Glutamatergic neuron (in vitro differentiated cells): Measurements from ENCODE around the gene ZNF385A. TPM values are rescaled to one million over a fixed set of nuclear protein-coding genes. Genes with fewer than 3 reads are reported as not detected.

ENCODE experiments used
- DNase-seq: peaks from one replicate; pipeline ENCODE4 v3.0.0; 2022
- H3K27ac Mint-ChIP-seq: one replicate; pipeline ENCODE4 v1.8.0; 2020; ENCODE audit warnings: mild to moderate bottlenecking, mixed read lengths, inconsistent platforms; ENCODE audit not compliant: unreplicated experiment
- H3K27me3 Mint-ChIP-seq: one replicate; pipeline ENCODE4 v1.8.0; 2020; ENCODE audit warnings: mild to moderate bottlenecking, moderate library complexity, mixed read lengths, inconsistent platforms; ENCODE audit not compliant: unreplicated experiment
- H3K36me3 Mint-ChIP-seq: one replicate; pipeline ENCODE4 v1.8.0; 2020; ENCODE audit warnings: mild to moderate bottlenecking, mixed read lengths, inconsistent platforms; ENCODE audit not compliant: unreplicated experiment
- H3K4me1 Mint-ChIP-seq: one replicate; pipeline ENCODE4 v1.8.0; 2020; ENCODE audit warnings: mild to moderate bottlenecking, low read depth, mixed read lengths, inconsistent platforms; ENCODE audit not compliant: unreplicated experiment
- H3K4me3 Mint-ChIP-seq: one replicate; pipeline ENCODE4 v1.8.0; 2020; ENCODE audit warnings: mild to moderate bottlenecking, mixed read lengths, inconsistent platforms; ENCODE audit not compliant: unreplicated experiment
- H3K9me3 Mint-ChIP-seq: one replicate; pipeline ENCODE4 v1.8.0; 2020; ENCODE audit warnings: mild to moderate bottlenecking, moderate library complexity, mixed read lengths, inconsistent platforms; ENCODE audit not compliant: unreplicated experiment
- CTCF ChIP-seq: fragments of 200-600 bp; sonication (generic); IDR thresholded peaks from one replicate; pipeline ENCODE4 v1.5.0; 2021; ENCODE audit not compliant: partially characterized antibody, unreplicated experiment
- total RNA-seq: library from RNA; stranded (reverse); fragmentation: NEBNext Ultra II Directional; extraction: Animal tissue kit (Norgen Biotek cat#: 25700); gene quantifications from one replicate; pipeline ENCODE4 v1.2.1, GENCODE V29; 2021; ENCODE audit not compliant: unreplicated experiment

The ZNF385A gene
- total RNA-seq, 1 donor from 2014 or later, result 26.6 TPM

- Mint-ChIP-seq H3K27ac (no peak overlapping the region), H3K27me3 (peaks cover 8% of the 10 kb centered on the region), H3K36me3 (no peaks in the 10 kb centered on the region), H3K4me1 (no peaks in the 10 kb centered on the region), H3K9me3 (peaks cover 3% of the 10 kb centered on the region), H3K4me3 (no peak overlapping the region)
- no peak for TF ChIP-seq CTCF
- DNase-seq, result no peak
These were observed 39.7 kb upstream of the ZNF385A start for GRCh38 chr12:54424224-54424623.

GRCh38 chr12:54423816-54424150 lies 39.2 kb upstream of the ZNF385A start:
- Mint-ChIP-seq H3K27ac (no peak overlapping the region), H3K4me1 (no peaks in the 10 kb centered on the region), H3K36me3 (no peaks in the 10 kb centered on the region), H3K27me3 (peaks cover 8% of the 10 kb centered on the region), H3K9me3 (peaks cover 3% of the 10 kb centered on the region), H3K4me3 (no peak overlapping the region)
- no peak for TF ChIP-seq CTCF
- no peak for DNase-seq

GRCh38 chr12:54421879-54422250 lies 37.3 kb upstream of the ZNF385A start:
- Mint-ChIP-seq H3K36me3 (no peaks in the 10 kb centered on the region), H3K9me3 (peaks cover 3% of the 10 kb centered on the region), H3K27me3 (peaks cover 6% of the 10 kb centered on the region), H3K4me1 (no peaks in the 10 kb centered on the region), H3K4me3 (no peak overlapping the region), H3K27ac (no peak overlapping the region)
- no peak for DNase-seq
- TF ChIP-seq CTCF, result no peak

GRCh38 chr12:54421175-54421878 lies 36.8 kb upstream of the ZNF385A start:
- DNase-seq, result no peak
- Mint-ChIP-seq H3K27me3 (peaks cover 6% of the 10 kb centered on the region), H3K4me3 (no peak overlapping the region)

More at GRCh38 chr12:54421175-54421878, 36.8 kb upstream of the ZNF385A start:
- Mint-ChIP-seq H3K4me1 (no peaks in the 10 kb centered on the region), H3K9me3 (peaks cover 3% of the 10 kb centered on the region), H3K27ac (no peak overlapping the region), H3K36me3 (no peaks in the 10 kb centered on the region)
- no peak for TF ChIP-seq CTCF
